SIG-M5 treated with dmso at 0.1 percent for 504 hours (cell line): ENCODE data around the gene POLK.

Experiments
- DNase-seq: peaks from one replicate; lab custom pipeline; 2025; ENCODE audit not compliant: unreplicated experiment; lab: John Stamatoyannopoulos, UW

The POLK gene

DNA sequence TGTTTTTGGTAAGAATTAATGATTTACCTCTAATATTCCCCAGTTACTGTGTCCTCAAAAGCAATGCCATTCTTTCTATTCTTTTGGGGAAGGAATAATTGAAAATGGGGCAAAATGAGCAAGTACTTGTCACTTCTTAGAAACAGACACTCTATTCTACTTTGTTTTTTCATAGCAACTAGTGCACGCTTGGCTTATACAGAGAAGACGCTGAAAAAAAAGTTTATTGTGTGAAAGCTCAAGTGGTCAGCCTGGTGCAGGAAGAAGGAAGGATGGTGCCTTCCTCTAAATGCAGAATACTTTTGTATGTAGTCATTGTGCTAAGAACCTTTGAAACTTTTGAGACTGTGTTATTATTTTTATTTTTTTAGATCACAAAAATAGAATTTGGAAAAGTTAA is 129.1 kb downstream of the POLK start:
- no peak for DNase-seq

- no peak for DNase-seq
These were observed 137.0 kb downstream of the POLK start for GRCh38 chr5:75648712-75649111.
